ENCODE measurements around the gene ASAP2.

The ASAP2 gene

GRCh38 chr2:9297807-9298206 is 91.2 kb downstream of the ASAP2 start:
- no peak for DNase-seq (ENCODE audit: low read depth)

- DNase-seq (ENCODE audit: low read depth), result no peak
These were observed 92.0 kb downstream of the ASAP2 start for GRCh38 chr2:9298583-9298982.

GRCh38 chr2:9299161-9300100 is 92.8 kb downstream of the ASAP2 start:
- peak; percentile 25 for DNase-seq (ENCODE audit: low read depth)

DNA sequence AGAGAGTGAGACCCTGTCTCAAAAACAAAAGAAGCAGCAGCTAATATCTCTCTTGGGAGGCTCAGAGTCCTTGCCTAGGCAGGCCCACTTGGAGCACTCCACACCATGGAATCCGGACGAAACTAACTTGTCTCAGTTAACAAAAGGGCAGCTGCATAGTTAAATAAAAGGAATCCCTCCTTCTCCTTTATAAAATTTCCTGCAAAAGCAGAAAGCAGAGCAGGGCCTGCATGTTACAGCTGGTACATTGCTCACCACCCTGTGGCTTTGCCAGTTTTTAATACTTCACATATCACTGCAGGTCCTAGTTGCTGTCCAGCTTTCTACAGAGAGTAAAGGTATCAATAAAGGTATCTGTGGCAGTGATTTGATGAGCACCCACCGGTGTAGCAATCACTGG is 93.6 kb downstream of the ASAP2 start:
- DNase-seq (ENCODE audit: low read depth), result no peak

DNA sequence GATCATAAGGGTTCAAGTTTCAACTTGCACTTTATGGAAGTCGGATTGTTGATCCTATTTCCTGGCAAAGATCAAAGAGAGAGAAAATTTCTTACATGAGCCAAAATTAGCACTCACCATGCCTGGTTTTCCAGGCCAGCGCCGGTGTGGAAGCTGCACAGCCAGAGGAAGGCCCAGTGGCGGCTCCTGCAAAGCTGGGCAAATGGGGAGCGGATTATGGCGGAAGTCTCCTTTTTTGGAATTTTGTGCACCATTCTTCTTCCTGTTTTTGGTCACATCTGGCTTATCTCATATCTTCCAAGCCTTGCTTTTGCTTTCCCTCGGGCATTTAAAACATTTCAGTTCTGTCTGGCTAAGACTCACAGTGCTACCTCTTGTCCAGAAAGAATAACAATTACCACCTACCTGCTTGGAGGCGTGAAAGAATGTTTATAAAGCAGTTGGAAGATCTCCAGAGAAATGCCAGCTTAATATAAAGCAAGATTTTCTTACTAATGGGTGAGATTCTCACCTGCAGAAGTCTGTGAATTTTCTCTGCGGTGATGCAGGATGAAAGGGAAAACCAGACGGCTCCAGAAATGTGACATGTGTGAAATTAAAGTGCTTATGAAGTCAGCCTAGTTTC is 94.3 kb downstream of the ASAP2 start:
- DNase-seq (ENCODE audit: low read depth), result no peak

DNA sequence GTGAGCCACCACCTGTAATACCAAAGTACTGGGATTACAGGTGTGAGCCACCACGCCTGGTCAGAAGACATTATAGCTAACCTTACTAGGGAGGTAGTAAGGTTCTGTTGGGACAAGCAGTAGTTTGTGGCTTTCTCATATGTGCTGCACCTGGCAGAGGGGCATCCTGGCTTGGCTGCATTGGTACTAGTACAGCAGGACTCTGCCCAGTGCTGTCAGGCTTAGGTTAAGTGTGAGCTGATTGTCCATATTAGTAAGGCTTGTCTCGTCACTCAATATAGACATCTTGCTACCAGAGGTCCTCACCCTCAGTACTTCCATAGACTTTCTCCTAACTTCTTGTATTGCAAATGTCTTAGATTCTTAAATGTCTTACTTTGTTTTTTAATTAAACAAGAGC is 96.1 kb downstream of the ASAP2 start:
- no peak for DNase-seq (ENCODE audit: low read depth)

- no peak for DNase-seq (ENCODE audit: low read depth)
These were observed 97.1 kb downstream of the ASAP2 start for GRCh38 chr2:9303528-9304225.

DNA sequence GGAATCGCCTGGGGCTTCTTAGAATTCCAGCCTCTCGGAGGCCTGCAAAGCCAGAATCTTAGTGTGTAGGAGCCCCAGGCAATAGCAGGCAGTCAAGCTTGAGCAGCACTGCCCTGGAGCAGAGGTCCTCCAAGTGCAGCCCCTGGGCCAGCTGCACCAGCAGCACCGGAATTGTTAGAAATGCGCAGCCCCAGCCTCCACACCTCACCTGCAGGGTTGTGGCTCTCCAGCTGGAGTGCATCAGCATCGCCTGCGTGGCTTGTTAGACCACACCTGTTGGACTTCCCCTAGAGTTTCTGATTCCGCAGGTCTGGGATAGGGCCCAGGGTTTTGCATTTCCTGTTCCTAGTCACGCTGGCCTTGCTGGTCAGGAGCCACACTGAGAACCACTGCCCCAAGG is 100.3 kb downstream of the ASAP2 start:
- DNase-seq (ENCODE audit: low read depth), result no peak

DNA sequence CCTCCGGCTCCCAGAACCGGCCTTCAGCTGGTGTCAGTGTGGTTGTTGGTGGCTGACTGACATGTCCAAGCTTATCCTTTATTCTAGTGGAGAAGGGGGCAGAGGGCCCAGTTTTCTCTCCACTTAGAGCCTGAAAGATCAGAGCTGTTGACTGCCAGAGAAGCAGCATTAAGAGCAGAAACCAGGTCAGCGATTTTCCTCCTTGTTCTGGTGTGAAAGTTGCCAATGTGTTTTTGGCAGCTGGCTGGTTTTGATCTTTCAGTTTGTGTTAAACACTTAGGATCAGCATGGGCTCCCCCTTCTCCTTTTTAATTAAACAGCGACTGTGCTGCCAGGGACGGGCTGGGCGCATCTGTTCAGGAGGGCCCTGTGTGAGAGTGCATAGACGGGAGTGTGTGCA is 100.9 kb downstream of the ASAP2 start:
- no peak for DNase-seq (ENCODE audit: low read depth)

DNA sequence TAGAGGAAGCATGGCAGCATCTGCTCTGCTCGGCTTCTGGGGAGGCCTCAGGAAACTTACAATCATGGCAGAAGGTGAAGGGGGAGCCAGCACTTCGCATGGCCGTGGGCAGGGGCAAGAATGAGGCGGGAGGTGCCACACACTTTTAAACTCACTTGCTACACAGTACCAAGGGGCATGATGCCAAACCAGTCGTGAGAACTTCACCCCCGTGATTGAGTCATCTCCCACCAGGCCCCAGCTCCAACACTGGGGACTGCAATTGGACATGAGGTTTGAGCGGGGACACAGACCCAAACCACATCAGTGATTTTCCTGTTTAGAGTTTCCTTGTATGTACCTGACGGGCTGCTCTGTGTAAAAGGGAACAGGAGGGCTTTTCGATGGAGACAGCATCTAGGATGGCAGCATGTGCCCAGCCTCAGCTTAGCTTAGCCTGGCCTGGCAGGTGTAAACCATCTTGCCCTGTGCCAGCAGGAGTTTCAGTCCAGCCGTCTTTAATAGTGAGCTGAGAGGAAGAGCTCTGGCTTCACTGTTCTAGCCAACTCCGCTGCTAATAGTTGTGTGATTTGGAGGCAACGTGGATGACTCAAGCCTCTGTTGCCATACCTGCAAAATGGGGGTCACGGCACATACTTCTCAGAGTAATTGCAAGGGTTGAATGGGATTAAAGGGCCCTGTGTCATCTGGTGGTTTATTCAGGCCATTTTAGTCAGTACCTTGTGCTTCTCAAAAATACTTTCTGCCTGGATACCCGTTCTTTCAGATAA is 101.8 kb downstream of the ASAP2 start:
- peak; percentile 47 for DNase-seq (ENCODE audit: low read depth)

DNA sequence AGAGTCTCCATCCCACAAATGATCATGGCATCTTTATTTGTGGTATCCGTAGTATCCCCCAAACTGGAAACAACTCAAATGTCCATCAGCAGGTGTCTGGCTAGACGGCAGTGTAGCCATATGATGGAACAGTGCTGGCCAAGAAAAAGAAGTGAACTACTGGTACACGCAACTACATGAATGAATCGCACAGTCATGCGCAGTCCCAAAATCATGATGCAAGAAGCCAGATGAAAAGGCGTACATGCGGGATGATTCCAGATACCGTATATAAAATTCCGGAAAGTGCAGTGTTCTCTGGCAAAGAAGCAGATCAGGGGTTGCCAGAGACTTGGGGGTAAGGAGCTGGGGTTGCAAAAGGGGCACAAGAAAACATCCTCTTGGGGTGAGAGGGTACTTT is 102.5 kb downstream of the ASAP2 start:
- no peak for DNase-seq (ENCODE audit: low read depth)

DNA sequence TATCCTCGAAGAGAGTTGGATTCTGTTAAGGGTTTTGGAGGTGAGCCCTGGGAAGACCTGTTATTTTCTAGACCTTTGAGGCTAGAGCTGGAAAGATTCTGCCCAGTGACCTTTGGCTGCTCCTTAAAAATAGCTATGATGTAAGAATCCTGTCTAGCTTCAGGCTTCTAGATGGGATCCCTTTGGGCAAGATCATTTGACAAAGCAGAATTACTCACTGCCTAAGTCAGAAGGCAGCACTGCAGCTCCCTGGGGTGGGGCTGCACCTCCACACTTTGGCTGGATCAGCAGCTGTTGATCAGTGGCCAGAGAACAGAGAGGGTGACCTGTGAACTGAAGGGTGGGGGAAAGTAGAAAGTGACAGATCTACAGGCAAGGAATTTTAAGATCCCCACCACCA is 103.8 kb downstream of the ASAP2 start:
- peak; percentile 91 for DNase-seq (ENCODE audit: low read depth)

- DNase-seq (ENCODE audit: low read depth), result peak; percentile 47
These were observed 104.2 kb downstream of the ASAP2 start for GRCh38 chr2:9310798-9311197.

- DNase-seq (ENCODE audit: low read depth), result peak; percentile 94
These were observed 104.9 kb downstream of the ASAP2 start for GRCh38 chr2:9311488-9311887.

GRCh38 chr2:9312591-9312990 is 106.0 kb downstream of the ASAP2 start:
- no peak for DNase-seq (ENCODE audit: low read depth)

DNA sequence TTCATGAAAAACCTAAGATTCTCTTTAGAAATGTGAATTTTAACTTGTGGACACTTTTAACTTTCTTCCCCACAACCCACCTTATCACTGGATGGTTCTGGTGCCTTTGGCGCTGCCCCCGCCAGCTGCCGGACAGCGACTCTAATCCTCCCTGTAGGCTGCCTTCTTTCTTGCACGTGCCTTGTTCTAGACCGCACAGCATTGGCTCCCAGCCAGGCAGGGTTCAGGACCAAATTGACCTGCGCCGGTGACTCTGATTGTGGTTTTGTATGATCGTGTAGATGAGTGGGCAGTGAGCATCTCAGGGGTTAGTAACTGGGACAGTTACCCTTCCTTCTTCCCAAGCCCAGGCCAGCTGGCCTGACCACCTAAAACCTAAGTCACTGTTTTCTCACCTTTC is 106.8 kb downstream of the ASAP2 start:
- DNase-seq (ENCODE audit: low read depth), result no peak

- no peak for DNase-seq (ENCODE audit: low read depth)
These were observed 108.8 kb downstream of the ASAP2 start for GRCh38 chr2:9315280-9315847.

- DNase-seq (ENCODE audit: low read depth), result no peak
These were observed 110.9 kb downstream of the ASAP2 start for GRCh38 chr2:9317559-9317958.

GRCh38 chr2:9318461-9319337 is 112.1 kb downstream of the ASAP2 start:
- DNase-seq (ENCODE audit: low read depth), result no peak

DNA sequence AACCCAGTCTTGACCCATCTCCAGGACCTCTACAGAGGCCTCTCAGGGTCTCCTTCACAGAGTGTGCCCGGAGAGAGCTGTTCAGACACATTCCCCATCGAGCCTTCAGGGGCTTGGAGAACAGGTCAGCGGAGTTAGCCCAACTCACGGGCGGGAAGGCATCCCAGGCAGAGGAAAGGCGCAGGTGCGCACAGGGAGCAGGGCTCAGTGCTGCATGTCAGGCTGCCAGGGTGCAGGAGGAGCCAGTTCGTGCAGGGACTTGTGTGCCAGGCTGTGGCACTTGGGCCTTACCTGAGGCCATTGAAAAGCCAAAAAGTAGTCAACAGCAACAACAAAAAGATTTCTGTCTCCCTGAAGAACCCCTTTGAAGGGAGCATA is 112.7 kb downstream of the ASAP2 start:
- no peak for DNase-seq (ENCODE audit: low read depth)

DNA sequence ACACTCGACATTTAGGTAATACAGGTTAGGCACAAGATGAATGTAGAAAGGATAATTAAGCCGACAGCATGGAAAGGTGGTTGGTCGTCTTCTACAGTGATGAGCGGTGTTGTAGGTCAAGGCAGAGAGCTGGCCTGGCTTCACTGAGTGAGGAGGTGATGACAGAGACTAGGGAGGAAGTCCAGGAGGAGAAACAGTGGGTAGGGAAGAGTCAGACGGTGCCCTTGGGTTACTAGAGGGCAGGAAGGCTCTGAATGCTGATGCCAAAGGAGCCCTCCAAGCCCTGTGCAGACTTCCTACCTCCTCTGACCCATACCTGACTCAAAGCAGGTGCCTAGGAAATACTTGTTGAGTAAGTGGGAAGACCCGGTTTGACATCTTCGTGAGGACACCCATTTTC is 116.0 kb downstream of the ASAP2 start:
- DNase-seq (ENCODE audit: low read depth), result no peak

Data from EH (cell line).